Activated CD8-positive, alpha-beta T cell treated with anti-CD3 and anti-CD28 coated beads, Interleukin-2, amount 10 ng/mL, durations not matched to agents 7 days and 5 days (primary cell): ENCODE measurements around the gene CNTN4. TPM values are rescaled to one million over a fixed set of nuclear protein-coding genes. Genes with fewer than 3 reads are reported as not detected.
"Not testable (repeated sequence)": the region's sequence is repeated elsewhere in the genome, so short reads cannot be mapped to it uniquely, and the experiment has no call there.

Experiments
- ATAC-seq: fragments of 150-1000 bp; cut with Tn5 transposase; one replicate; pipeline ENCODE4 v1.10.0; 2021; ENCODE audit warnings: moderate library complexity
- CTCF ChIA-PET: fragments of 350-600 bp; sonication (Branson Sonifier 250); formaldehyde crosslinking; loops from one replicate; lab custom pipeline; 2021; ENCODE audit warnings: antibody characterized with exemption; lab: Charles Lee
- POLR2A ChIA-PET: fragments of 350-600 bp; sonication (Branson Sonifier 250); formaldehyde crosslinking; loops from one replicate; lab custom pipeline; 2021; ENCODE audit warnings: antibody characterized with exemption; lab: Charles Lee
- DNase-seq: peaks from one replicate; pipeline ENCODE4 v3.0.0-alpha.2; 2020
- H3K27ac Mint-ChIP-seq: one replicate; pipeline ENCODE4 v1.8.0; 2021; ENCODE audit warnings: mild to moderate bottlenecking, mixed read lengths
- H3K27me3 Mint-ChIP-seq: one replicate; pipeline ENCODE4 v1.8.0; 2021; ENCODE audit warnings: low read depth, mixed read lengths
- H3K36me3 Mint-ChIP-seq: one replicate; pipeline ENCODE4 v1.8.0; 2021; ENCODE audit warnings: low read depth, mixed read lengths
- H3K4me1 Mint-ChIP-seq: one replicate; pipeline ENCODE4 v1.8.0; 2021; ENCODE audit warnings: low read depth, mixed read lengths
- H3K4me3 Mint-ChIP-seq: one replicate; pipeline ENCODE4 v1.8.0; 2021; ENCODE audit warnings: mild to moderate bottlenecking, mixed read lengths
- H3K9me3 Mint-ChIP-seq: one replicate; pipeline ENCODE4 v1.8.0; 2022; ENCODE audit warnings: mixed read lengths; ENCODE audit not compliant: insufficient read depth
- total RNA-seq, 2 experiments: library from RNA; stranded (reverse); gene quantifications; one replicate each; pipeline ENCODE4 v1.2.3, GENCODE V29; 2021

CNTN4 gene
- total RNA-seq, 2 experiments from 2014 or later: not detected

DNA sequence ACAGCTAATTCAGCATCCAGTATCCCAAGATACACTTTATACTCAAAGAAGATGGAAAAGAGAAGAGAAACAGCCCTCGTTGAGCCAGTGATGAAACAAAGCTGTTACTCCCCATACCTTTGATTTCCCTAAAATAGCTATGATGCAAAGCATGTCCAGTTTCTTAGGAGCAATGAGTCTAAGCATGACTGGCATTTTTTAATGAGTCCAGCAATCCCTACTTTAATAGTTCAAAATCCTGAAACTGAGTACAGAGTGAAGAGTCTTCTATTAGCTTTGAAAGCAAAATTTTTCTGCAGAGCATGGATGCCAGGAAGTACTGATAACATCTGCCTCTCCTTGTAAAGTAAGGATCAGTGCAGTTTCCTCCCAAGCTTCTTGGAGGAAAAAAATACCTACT lies 708.8 kb downstream of the CNTN4 start:
- DNase-seq (no peak), ATAC-seq (no peak)
- no peak overlapping the region for H3K4me3 Mint-ChIP-seq
- ChIA-PET CTCF (no interaction called here), POLR2A (no interaction called here)
- H3K9me3 Mint-ChIP-seq: no peaks in the 10 kb centered on the region
- H3K27ac Mint-ChIP-seq: no peak overlapping the region
- H3K27me3 Mint-ChIP-seq: no peaks in the 10 kb centered on the region
- no peaks in the 10 kb centered on the region for H3K4me1 Mint-ChIP-seq
- H3K36me3 Mint-ChIP-seq: no peaks in the 10 kb centered on the region

DNA sequence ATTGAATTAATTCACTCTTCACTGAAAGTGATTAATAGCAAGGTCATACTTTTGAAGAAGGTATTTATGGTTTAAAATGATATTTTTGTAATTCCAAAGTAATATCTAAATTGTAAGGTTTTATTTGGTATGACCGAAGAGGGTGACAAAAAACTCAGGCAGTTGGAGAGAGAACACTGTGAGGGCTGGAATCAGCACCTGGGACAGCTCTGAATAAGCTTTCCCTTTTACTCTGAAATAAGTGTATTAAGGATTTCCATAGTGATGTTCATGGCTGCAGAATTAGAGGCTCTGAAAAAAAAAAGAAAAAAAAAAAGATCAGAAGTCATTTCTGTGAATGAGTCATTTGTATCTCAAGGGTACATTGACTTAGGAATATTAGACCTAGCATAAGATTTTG lies 712.1 kb downstream of the CNTN4 start:
- DNase-seq: no peak
- no peak for ATAC-seq
- H3K4me1 Mint-ChIP-seq: no peaks in the 10 kb centered on the region
- H3K36me3 Mint-ChIP-seq: no peaks in the 10 kb centered on the region
- POLR2A ChIA-PET: no interaction called here
- no peak overlapping the region for H3K27ac Mint-ChIP-seq
- no peak overlapping the region for H3K4me3 Mint-ChIP-seq
- CTCF ChIA-PET: no interaction called here
- no peaks in the 10 kb centered on the region for H3K27me3 Mint-ChIP-seq
- no peaks in the 10 kb centered on the region for H3K9me3 Mint-ChIP-seq

DNA sequence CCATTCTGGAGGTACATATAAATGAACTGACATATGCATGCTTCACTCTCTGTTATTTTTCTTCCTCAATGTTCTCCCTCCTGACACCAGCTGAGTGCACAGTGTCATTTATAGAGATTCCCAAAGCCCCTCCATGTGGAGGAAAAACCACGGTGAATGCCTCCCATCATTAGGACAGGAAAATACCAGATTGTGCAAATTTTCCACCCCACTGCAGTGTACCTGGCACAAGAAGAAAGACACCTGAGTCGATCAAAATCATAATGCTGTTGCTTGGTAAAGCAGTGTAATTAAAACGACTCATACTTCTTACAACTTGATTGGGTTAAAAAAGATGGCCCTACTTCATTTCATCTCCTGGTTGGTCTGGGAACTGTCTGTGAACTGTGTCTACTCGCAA lies 720.9 kb downstream of the CNTN4 start:
- no peaks in the 10 kb centered on the region for H3K4me1 Mint-ChIP-seq
- CTCF ChIA-PET: no interaction called here
- ATAC-seq (no peak), DNase-seq (no peak)
- POLR2A ChIA-PET: no interaction called here
- no peak overlapping the region for H3K27ac Mint-ChIP-seq
- H3K27me3 Mint-ChIP-seq: no peaks in the 10 kb centered on the region
- H3K9me3 Mint-ChIP-seq: no peaks in the 10 kb centered on the region
- no peaks in the 10 kb centered on the region for H3K36me3 Mint-ChIP-seq
- no peak overlapping the region for H3K4me3 Mint-ChIP-seq

DNA sequence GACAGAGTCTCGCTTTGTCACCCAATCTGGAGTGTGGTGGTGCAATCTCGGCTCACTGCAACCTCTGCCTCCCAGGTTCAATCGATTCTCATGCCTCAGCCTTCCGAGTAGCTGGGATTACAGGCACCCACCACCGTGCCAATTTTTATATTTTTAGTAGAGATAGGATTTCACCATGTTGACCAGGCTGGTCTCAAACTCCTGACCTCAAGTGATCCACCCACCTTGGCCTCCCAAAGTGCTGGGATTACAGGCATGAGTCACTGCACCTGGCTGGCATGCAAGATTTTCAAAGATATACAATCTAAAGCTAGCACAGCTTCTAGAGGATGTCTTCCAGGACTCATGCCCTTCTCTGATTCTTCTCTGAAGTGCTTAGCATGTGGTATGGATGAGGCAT lies 722.3 kb downstream of the CNTN4 start:
- DNase-seq, POLR2A ChIA-PET, ATAC-seq, H3K36me3 Mint-ChIP-seq, H3K4me1 Mint-ChIP-seq, CTCF ChIA-PET, H3K27me3 Mint-ChIP-seq, H3K9me3 Mint-ChIP-seq, H3K27ac Mint-ChIP-seq, H3K4me3 Mint-ChIP-seq: not testable (repeated sequence)

DNA sequence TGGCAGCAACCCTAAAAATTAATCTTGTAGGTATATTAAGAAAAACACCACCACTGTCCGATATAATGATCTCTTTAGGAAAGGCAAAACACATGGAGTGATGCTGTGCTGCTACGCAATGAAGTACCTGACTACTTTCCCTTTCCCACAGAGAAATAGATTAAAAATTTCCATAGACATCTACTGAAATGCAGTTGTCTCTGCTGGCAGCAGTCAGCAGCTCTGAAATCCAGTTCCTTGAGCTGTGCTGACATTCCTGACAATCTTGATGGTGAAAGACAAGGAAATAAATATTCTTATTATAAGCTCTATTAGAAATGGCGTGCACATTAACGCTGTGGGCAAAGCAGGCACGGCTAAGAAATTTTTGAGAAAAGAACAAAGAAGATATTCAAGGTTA lies 723.9 kb downstream of the CNTN4 start:
- Mint-ChIP-seq H3K4me3 (no peak overlapping the region), H3K36me3 (no peaks in the 10 kb centered on the region), H3K9me3 (no peaks in the 10 kb centered on the region), H3K27me3 (no peaks in the 10 kb centered on the region), H3K27ac (no peak overlapping the region), H3K4me1 (no peaks in the 10 kb centered on the region)
- ATAC-seq: no peak
- DNase-seq: no peak
- ChIA-PET CTCF (no interaction called here), POLR2A (no interaction called here)

DNA sequence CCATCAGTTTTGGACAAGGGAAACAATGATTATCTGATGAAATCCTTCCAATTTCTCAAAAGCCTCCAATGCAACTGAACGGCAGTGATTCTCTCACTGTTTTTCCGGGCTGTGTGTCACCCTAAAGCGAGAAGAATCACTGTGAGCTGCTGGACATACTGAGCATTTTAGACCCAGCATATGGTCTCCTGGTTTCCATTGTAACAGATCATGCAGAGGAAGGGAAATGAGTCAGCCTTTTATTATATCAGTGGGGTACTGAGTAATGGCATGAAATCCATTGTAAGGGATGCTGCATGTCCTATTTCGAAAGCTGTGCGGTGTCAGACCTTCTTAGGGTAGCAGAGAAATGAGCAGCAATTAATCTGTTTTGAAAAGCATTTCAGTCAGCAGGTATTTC lies 724.4 kb downstream of the CNTN4 start:
- no peaks in the 10 kb centered on the region for H3K9me3 Mint-ChIP-seq
- ChIA-PET POLR2A (no interaction called here), CTCF (no interaction called here)
- ATAC-seq: no peak
- no peaks in the 10 kb centered on the region for H3K4me1 Mint-ChIP-seq
- no peaks in the 10 kb centered on the region for H3K36me3 Mint-ChIP-seq
- no peak overlapping the region for H3K27ac Mint-ChIP-seq
- H3K27me3 Mint-ChIP-seq: no peaks in the 10 kb centered on the region
- DNase-seq: no peak
- no peak overlapping the region for H3K4me3 Mint-ChIP-seq

DNA sequence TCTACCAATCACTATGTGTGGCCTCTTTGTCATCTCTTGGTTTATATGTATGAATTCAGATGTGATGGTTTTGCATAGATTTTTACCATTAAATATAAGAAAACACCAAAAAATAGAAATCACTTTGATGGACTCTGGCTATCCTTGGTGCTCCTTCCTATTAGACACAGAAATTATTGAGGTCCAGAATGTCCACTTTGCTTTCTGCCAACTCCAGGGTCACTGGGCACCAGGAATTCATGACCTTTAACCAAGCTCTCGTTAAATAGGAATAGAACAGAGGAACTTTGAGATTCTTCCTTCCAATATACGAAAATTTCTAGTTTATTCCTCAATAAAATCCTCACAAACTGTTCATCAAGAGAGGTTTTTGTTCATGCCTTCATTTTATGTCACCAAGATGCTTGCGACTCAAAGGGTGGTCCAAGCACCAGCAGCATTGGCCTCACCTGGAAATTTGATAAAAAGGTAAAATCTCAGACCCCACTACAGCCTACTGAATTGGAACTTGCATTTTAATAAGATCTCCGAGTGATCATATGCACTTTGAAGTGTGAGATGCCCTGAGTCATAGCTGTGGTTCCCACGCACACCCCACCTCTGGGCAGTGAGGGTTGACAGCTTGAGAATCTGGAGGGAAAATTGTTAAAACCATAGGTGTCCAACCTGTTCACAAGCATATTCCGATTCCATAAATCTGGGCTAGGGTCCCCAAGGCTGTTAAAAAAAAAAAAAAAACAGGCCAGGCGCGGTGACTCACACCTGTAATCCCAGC lies 725.0 kb downstream of the CNTN4 start:
- Mint-ChIP-seq H3K9me3 (no peaks in the 10 kb centered on the region), H3K27me3 (no peaks in the 10 kb centered on the region), H3K4me1 (no peaks in the 10 kb centered on the region), H3K4me3 (no peak overlapping the region), H3K27ac (no peak overlapping the region), H3K36me3 (no peaks in the 10 kb centered on the region)
- POLR2A ChIA-PET: no interaction called here
- ATAC-seq: no peak
- DNase-seq: no peak
- CTCF ChIA-PET: no interaction called here

DNA sequence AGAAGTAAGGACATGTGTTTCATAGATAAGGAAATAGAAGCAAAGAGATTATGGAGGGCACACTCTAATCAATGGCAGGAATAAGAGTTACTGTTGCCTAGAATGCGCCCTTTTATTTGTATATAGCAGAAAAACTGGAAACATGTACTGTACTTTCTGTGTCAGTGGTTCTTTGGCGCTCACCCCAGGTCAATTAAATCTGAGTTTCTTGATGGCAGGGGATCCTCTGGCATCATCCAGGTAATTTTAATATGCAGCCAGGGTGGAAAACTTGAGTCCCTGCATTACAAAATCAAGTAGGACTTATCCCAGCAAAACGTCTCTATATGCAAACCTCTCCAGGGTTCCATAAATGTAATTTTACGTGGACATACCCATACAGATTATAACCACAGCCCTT lies 727.4 kb downstream of the CNTN4 start:
- no peaks in the 10 kb centered on the region for H3K36me3 Mint-ChIP-seq
- CTCF ChIA-PET: no interaction called here
- H3K4me1 Mint-ChIP-seq: no peaks in the 10 kb centered on the region
- POLR2A ChIA-PET: no interaction called here
- H3K4me3 Mint-ChIP-seq: no peak overlapping the region
- ATAC-seq (no peak), DNase-seq (no peak)
- H3K27ac Mint-ChIP-seq: no peak overlapping the region
- no peaks in the 10 kb centered on the region for H3K27me3 Mint-ChIP-seq
- H3K9me3 Mint-ChIP-seq: no peaks in the 10 kb centered on the region

DNA sequence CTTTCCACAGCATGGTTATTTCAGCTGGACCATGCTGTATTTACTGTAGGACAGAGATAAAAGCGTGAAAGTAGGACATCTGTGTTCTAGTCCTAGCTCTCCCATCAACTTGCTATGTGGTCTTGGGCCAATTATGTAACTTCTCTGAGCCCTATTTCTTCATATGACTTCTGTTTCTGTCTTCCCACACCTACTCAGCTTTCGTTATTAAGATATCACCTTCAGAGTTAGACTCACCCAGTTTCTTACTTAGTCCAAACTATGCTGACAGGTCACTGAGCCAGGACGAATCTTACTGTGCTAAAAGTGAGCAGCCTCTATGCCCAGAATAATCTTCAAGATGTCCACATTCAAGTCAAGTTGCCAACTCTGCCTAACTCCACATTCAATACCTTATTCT lies 727.8 kb downstream of the CNTN4 start:
- no peak overlapping the region for H3K27ac Mint-ChIP-seq
- DNase-seq: no peak
- no peaks in the 10 kb centered on the region for H3K27me3 Mint-ChIP-seq
- H3K4me1 Mint-ChIP-seq: no peaks in the 10 kb centered on the region
- no peak overlapping the region for H3K4me3 Mint-ChIP-seq
- ChIA-PET CTCF (no interaction called here), POLR2A (no interaction called here)
- no peaks in the 10 kb centered on the region for H3K9me3 Mint-ChIP-seq
- H3K36me3 Mint-ChIP-seq: no peaks in the 10 kb centered on the region
- no peak for ATAC-seq

DNA sequence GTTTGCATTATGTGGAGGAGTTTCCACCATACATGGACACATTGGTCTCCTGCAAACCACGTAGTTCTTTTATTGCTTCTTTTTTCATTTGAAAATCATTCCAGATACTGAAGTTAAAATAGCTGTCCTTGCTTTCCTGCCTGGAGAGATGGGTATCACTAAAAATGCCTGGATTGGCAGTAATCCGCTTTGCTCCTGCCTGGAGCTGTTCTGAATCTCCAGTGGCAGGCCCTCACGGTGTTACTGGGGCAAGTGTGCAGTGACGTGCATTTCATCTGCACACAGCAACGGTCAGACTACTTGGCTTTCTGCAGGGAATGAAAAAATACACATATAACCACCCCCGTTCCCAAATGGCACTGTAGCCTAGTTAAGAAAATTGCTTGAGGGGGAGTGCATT lies 738.6 kb downstream of the CNTN4 start:
- no peaks in the 10 kb centered on the region for H3K9me3 Mint-ChIP-seq
- POLR2A ChIA-PET: no interaction called here
- CTCF ChIA-PET: no interaction called here
- H3K4me3 Mint-ChIP-seq: no peak overlapping the region
- H3K36me3 Mint-ChIP-seq: no peaks in the 10 kb centered on the region
- DNase-seq (no peak), ATAC-seq (no peak)
- no peaks in the 10 kb centered on the region for H3K4me1 Mint-ChIP-seq
- no peaks in the 10 kb centered on the region for H3K27me3 Mint-ChIP-seq
- no peak overlapping the region for H3K27ac Mint-ChIP-seq

DNA sequence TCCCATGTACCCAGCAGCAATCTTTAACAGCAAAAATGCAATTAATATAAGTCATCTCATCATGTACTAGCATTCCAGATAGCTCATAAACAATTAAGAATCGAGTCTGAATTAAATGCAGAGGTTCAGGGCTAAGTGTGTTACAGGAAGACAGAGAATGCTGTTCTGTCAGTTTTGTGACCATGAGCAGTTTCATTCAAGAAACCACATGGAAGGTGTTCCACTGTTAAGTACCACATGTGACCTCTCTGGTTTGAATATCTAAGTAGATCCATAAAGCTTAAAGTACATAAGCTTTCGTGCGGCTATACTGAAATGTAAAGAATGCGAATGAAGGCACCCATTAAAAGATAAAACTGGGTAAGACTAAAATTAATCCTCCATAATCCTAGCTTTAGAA lies 739.2 kb downstream of the CNTN4 start:
- CTCF ChIA-PET: no interaction called here
- DNase-seq (no peak), ATAC-seq (no peak)
- Mint-ChIP-seq H3K36me3 (no peaks in the 10 kb centered on the region), H3K4me1 (no peaks in the 10 kb centered on the region), H3K27ac (no peak overlapping the region), H3K4me3 (no peak overlapping the region), H3K9me3 (no peaks in the 10 kb centered on the region), H3K27me3 (no peaks in the 10 kb centered on the region)
- POLR2A ChIA-PET: no interaction called here

DNA sequence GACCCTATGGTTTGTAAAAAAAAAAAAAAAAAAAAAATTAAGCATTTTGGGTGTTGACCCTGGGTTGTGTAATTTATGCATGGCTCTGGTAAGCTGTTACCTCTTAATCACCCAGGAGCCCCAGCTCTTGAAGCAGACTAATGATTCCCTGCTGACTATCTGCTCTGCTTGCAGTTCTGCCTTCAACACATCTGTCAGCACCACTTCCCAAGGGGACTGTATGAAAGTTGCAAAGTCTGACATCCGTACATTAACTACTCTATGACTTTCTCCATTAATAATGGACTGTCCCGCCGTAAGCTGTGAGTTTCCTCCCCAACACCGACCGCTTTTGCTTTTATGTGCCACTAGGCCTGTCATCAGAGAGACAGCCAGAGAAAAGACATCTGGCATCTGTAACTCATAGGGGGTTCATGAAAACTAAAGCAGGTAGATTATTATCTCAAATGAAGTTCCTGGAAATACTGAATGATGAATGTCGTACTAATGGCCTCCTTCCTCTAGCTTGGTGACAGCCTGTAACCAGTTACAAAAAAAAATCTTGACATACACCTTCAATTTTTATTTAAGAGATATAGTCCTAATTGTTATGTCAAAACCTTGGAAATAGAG lies 740.0 kb downstream of the CNTN4 start:
- Mint-ChIP-seq H3K4me3 (no peak overlapping the region), H3K4me1 (no peaks in the 10 kb centered on the region), H3K27me3 (no peaks in the 10 kb centered on the region), H3K36me3 (no peaks in the 10 kb centered on the region), H3K9me3 (no peaks in the 10 kb centered on the region), H3K27ac (no peak overlapping the region)
- ChIA-PET POLR2A (no interaction called here), CTCF (no interaction called here)
- DNase-seq: no peak
- ATAC-seq: no peak

DNA sequence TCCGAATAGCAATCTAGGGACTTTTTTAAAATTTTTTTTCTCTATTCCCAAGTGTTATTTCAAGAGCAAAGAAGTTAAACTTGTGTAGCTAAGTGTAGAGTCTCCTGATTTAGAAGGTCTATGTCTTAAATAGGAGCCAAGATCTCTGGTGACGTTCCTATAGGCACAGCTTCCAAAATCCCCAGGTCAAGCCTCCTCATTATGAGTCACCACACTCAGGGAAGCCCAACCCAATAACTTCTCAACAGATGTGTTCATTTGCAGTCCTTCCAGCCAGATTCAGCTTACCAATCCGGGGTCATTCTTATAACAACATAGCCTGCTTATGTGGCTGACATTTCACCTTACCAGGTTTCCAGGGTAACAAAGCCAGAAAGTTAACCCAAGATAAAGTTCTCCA lies 741.2 kb downstream of the CNTN4 start:
- Mint-ChIP-seq H3K9me3 (no peaks in the 10 kb centered on the region), H3K27ac (no peak overlapping the region), H3K27me3 (no peaks in the 10 kb centered on the region), H3K4me3 (no peak overlapping the region), H3K4me1 (no peaks in the 10 kb centered on the region), H3K36me3 (no peaks in the 10 kb centered on the region)
- no peak for ATAC-seq
- ChIA-PET POLR2A (no interaction called here), CTCF (no interaction called here)
- DNase-seq: no peak
